T-helper 22 cell (primary cell): ENCODE results near the gene KMT2B.

Source experiments
- DNase-seq: peaks from one replicate; pipeline ENCODE4 v3.0.0-alpha.2; 2020; ENCODE audit warnings: low read depth

Gene KMT2B

GRCh38 chr19:35780058-35780457, 62.3 kb downstream of the KMT2B start:
- DNase-seq, result no peak

GRCh38 chr19:35780717-35781116, 62.9 kb downstream of the KMT2B start:
- DNase-seq, result no peak

GRCh38 chr19:35781650-35782049, 63.8 kb downstream of the KMT2B start:
- DNase-seq, result no peak

- no peak for DNase-seq
Measured at GRCh38 chr19:35782589-35782988, 64.8 kb downstream of the KMT2B start.

- no peak for DNase-seq
Measured at GRCh38 chr19:35783469-35784434, 65.9 kb downstream of the KMT2B start.

GRCh38 chr19:35784503-35785338, 66.9 kb downstream of the KMT2B start:
- no peak for DNase-seq

GRCh38 chr19:35785339-35785627, 67.5 kb downstream of the KMT2B start:
- no peak for DNase-seq

GRCh38 chr19:35786299-35787160, 68.7 kb downstream of the KMT2B start:
- DNase-seq, result no peak

GRCh38 chr19:35787227-35787799, 69.5 kb downstream of the KMT2B start:
- DNase-seq, result no peak
